Vagina (tissue), 2 donors: Measurements from ENCODE around the gene CMTM1. TPM values are rescaled to one million over a fixed set of nuclear protein-coding genes. Genes with fewer than 3 reads are reported as not detected.

Experiments used
- DNase-seq, 2 donors: peaks; one replicate each; pipeline ENCODE4 v3.0.0-alpha.2; 2017; ENCODE audit errors: extremely low spot score in 2 of 2
- H3K27ac ChIP-seq: fragments of 200-600 bp; sonication (generic); one replicate; pipeline ENCODE4 v1.5.1; 2019
- H3K27me3 ChIP-seq: fragments of 200-600 bp; sonication (generic); one replicate; pipeline ENCODE4 v1.5.1; 2019
- H3K36me3 ChIP-seq, 2 donors: fragments of 200-600 bp; sonication (generic); one replicate each; pipeline ENCODE4 v1.5.1; 2017 to 2019
- H3K4me1 ChIP-seq: fragments of 200-600 bp; sonication (generic); one replicate; pipeline ENCODE4 v1.5.1; 2019
- H3K4me3 ChIP-seq, 2 donors: fragments of 200-600 bp; sonication (generic); 1 replicate in 1 of 2; 2 replicates in 1 of 2; pipeline ENCODE4 v1.5.1; 2016 to 2019
- H3K9me3 ChIP-seq: fragments of 200-600 bp; sonication (generic); one replicate; pipeline ENCODE4 v1.5.1; 2019
- POLR2A ChIP-seq, 2 donors: fragments of 450-650 bp; IDR thresholded peaks; one replicate each; pipeline ENCODE4 v1.6.1; 2017; ENCODE audit warnings: antibody characterized with exemption in 2 of 2, mild to moderate bottlenecking in 2 of 2, moderate library complexity in 2 of 2
- POLR2AphosphoS5 ChIP-seq, 2 donors: sonication (generic); formaldehyde crosslinking; IDR thresholded peaks; one replicate each; pipeline ENCODE4 v1.9.0; 2017; ENCODE audit warnings: antibody characterized with exemption in 2 of 2, mild to moderate bottlenecking in 2 of 2, low read depth in 1 of 2; ENCODE audit not compliant: insufficient read depth in 1 of 2
- intact Hi-C: fragments of 100-400 bp; cut with DNase I; formaldehyde crosslinking; loops from one replicate; pipeline ENCODE4 v1.15.1; 2023
- total RNA-seq: library from RNA; depleted of rRNA; stranded (reverse); fragments of >200 nt; gene quantifications from one replicate; pipeline ENCODE4 v1.2.3, GENCODE V29; 2016
- TF ChIP-seq, protein P1 (sequence below), 3 experiments: fragments of 450-650 bp in 2 of 3; fragments of 200-600 bp in 1 of 3; sonication (generic) in 1 of 3; IDR thresholded peaks; one replicate each; pipeline ENCODE4 v1.5.1; 2017 to 2019; ENCODE audit warnings: antibody characterized with exemption in 3 of 3, mild to moderate bottlenecking in 2 of 3, moderate library complexity in 2 of 3

Gene CMTM1
- total RNA-seq, 1 donor from 2014 or later = not detected

DNA sequence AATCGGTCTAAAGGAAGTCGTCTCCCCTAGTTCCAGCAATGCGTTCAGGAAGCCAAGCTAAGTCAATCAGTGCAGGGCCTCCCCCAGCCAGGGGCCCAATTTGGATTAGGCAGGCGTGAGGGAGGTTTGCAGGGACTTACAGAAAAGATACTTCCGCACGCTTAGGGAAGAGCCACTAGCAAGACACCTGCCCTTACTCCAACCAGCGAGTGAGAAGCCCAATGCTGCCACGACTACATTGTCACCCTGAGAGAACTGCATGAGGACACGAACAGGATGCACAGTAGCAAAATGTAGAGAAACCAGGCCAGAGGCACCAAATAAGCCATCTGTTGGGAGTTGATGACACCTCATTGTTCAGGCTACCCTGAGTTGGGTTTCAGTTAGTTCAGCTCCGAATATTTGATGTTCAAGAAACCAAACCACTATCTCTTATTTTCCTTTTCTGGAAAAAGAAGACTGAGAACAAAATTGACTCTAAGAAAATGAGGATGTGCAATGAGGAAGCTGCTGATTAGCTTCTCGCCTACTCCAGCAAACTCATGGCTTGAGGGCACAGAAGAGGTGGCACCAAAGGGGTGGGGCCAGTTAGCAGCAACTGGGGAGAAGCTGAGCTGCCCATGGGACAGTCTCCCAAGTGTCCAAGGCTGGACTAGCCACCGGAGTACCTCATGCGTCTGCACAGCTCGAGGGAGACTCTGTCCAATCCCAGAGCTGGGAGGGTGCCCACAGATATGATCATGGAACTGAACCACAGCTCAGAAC is 45.7 kb upstream of the CMTM1 start:
- H3K36me3 ChIP-seq = peaks cover 0 to 7% of the 10 kb centered on the region in 2 donors
- H3K27me3 ChIP-seq = no peaks in the 10 kb centered on the region
- H3K4me1 ChIP-seq = peaks cover 54% of the 10 kb centered on the region
- no peaks in the 10 kb centered on the region for H3K9me3 ChIP-seq
- DNase-seq = no peak
- intact Hi-C loops = loop anchor here (10.0 kb wide), 1 partner anchor 84 kb away; the partner anchor contains the start of gene CMTM3
- no peak overlapping the region for H3K4me3 ChIP-seq
- peak overlapping the region; percentile 50 for H3K27ac ChIP-seq
- TF ChIP-seq POLR2A (IDR thresholded peaks at IDR 0.05) (no peak), POLR2AphosphoS5 (IDR thresholded peaks at IDR 0.05; ENCODE audit: insufficient read depth in 1 of 2, low read depth in 1 of 2) (no peak)
- TF ChIP-seq, protein P1, sequence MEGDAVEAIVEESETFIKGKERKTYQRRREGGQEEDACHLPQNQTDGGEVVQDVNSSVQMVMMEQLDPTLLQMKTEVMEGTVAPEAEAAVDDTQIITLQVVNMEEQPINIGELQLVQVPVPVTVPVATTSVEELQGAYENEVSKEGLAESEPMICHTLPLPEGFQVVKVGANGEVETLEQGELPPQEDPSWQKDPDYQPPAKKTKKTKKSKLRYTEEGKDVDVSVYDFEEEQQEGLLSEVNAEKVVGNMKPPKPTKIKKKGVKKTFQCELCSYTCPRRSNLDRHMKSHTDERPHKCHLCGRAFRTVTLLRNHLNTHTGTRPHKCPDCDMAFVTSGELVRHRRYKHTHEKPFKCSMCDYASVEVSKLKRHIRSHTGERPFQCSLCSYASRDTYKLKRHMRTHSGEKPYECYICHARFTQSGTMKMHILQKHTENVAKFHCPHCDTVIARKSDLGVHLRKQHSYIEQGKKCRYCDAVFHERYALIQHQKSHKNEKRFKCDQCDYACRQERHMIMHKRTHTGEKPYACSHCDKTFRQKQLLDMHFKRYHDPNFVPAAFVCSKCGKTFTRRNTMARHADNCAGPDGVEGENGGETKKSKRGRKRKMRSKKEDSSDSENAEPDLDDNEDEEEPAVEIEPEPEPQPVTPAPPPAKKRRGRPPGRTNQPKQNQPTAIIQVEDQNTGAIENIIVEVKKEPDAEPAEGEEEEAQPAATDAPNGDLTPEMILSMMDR (IDR thresholded peaks at IDR 0.05) = no peak

DNA sequence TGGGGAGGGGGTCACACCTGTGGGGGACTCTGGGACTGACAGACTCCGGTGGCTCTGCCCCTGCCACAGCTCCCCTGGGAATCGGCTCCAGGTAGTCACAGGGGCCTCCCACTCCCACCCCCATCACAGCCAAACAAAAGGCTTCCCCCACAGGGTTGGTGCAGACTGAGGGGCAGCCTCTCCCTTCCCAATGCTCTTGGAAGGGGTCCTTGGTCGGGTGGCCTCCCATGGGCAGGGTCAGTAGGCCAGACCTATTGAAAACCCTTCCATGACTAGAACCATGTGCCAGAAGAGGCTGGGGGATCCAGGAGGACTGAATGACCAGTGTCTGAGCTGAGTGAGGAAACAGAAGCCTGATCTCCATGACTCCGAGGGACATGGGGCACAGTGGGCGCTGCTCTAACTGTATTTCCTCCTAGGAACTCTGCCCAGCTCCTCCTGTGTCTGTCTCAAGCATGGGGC is 45.0 kb upstream of the CMTM1 start:
- H3K4me3 ChIP-seq = no peak overlapping the region
- H3K4me1 ChIP-seq = peaks cover 47% of the 10 kb centered on the region
- no peaks in the 10 kb centered on the region for H3K9me3 ChIP-seq
- peak overlapping the region; percentile 50 for H3K27ac ChIP-seq
- H3K27me3 ChIP-seq = no peaks in the 10 kb centered on the region
- intact Hi-C loops = loop anchor here (10.0 kb wide), 1 partner anchor 84 kb away; the partner anchor contains the start of gene CMTM3
- TF ChIP-seq POLR2AphosphoS5 (IDR thresholded peaks at IDR 0.05; ENCODE audit: insufficient read depth in 1 of 2, low read depth in 1 of 2) = no peak
- DNase-seq = no peak
- peaks cover 0 to 14% of the 10 kb centered on the region in 2 donors for H3K36me3 ChIP-seq

DNA sequence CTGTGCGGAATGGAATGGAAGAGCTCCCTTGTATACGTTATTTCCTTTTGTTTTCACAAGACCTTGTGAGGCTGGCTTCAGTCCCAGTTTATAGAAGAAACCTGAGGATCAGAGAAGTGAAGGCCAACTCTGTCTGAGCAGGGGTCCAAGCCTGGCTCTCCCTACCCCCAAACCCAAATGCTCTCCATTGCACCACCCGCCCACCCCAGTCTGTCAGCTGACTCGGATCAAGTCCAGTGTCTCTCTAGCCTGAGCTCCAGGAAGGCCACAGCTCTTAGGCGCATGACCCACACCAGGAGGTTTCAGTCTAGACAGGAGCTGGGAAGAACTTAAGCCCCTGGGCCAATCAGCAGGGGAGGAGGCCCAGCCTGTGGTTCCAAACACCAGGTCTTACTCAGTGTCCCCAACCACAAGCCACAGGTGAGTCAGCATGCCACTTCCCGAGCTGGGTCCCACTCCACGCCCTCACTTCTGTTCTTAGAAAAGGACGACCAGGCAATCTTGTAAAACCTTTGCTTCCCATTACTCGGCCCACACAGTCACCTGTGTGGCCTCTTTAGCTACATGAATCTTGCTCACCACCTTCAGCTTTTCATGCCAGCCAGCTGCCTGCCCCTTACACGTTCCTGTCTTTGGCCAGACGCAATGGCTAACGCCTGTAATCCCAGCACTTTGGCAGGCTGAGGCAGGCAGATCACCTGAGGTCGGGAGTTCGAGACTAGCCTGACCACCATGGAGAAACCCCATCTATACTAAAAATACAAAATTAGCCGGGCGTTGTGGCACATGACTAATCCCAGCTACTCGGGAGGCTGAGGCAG is 44.1 kb upstream of the CMTM1 start:
- Histone ChIP-seq H3K9me3 (no peaks in the 10 kb centered on the region), H3K27ac (peak overlapping the region; percentile 50), H3K4me3 (no peak overlapping the region), H3K27me3 (no peaks in the 10 kb centered on the region), H3K4me1 (peaks cover 40% of the 10 kb centered on the region), H3K36me3 (peaks cover 0 to 20% of the 10 kb centered on the region in 2 donors)
- intact Hi-C loops = loop anchor here (10.0 kb wide), 1 partner anchor 83 kb away; the partner anchor contains the start of gene CMTM3
- peak in 1 of 2 donors; percentile 88 for DNase-seq
- TF ChIP-seq POLR2A (IDR thresholded peaks at IDR 0.05) (no peak), POLR2AphosphoS5 (IDR thresholded peaks at IDR 0.05; ENCODE audit: insufficient read depth in 1 of 2, low read depth in 1 of 2) (peak in 1 of 2 donors; percentile 54)

DNA sequence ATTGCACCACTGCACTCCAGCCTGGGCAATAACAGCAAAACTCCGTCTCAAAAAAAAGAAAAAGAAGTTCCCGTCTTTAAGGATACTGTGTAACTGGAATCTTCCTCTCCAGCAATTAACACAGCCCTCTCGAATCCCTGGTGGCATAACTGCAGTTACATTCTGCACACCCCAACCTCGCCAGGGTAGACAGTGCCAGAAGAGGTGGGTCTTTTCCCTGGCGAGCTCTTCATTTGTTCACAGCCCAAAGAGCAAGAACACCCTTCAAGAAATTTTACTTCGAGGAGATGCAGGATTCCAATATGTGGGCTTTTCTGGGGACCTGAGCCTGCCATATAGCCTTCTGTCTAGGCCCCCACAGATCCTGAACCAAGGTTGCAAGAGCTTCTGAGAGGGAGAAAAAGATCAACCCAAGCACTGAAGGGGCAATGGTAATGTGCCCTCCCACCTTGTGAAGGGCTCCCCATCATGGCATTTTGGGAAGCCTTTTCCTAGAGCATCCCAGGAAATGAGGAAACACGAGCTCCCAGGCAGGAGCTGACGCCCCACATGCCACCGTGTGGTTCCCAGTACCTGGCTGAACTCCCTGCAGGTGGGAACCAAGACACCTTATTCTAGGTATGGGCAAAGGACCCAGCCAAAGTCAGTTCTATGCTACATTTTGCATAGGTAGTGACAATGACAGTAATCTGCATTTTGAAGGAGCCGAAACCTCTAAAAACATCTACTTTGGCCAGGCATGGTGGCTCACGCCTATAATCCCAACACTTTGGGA is 43.2 kb upstream of the CMTM1 start:
- intact Hi-C loops = loop anchor here (10.0 kb wide), 1 partner anchor 82 kb away; the partner anchor contains the start of gene CMTM3
- Histone ChIP-seq H3K36me3 (peaks cover 0 to 28% of the 10 kb centered on the region in 2 donors), H3K27me3 (no peaks in the 10 kb centered on the region), H3K4me3 (no peak overlapping the region), H3K9me3 (no peaks in the 10 kb centered on the region), H3K27ac (peak overlapping the region; percentile 50), H3K4me1 (peaks cover 31% of the 10 kb centered on the region)
- TF ChIP-seq POLR2A (IDR thresholded peaks at IDR 0.05) (no peak), POLR2AphosphoS5 (IDR thresholded peaks at IDR 0.05; ENCODE audit: insufficient read depth in 1 of 2, low read depth in 1 of 2) (no peak)
- TF ChIP-seq, protein P1 (IDR thresholded peaks at IDR 0.05) = no peak
- DNase-seq = no peak

- H3K27ac ChIP-seq = no peak overlapping the region
- H3K36me3 ChIP-seq = peaks cover 0 to 36% of the 10 kb centered on the region in 2 donors
- no peak for TF ChIP-seq POLR2AphosphoS5 (IDR thresholded peaks at IDR 0.05; ENCODE audit: insufficient read depth in 1 of 2, low read depth in 1 of 2)
- TF ChIP-seq, protein P1 (IDR thresholded peaks at IDR 0.05) = no peak
- TF ChIP-seq POLR2A (IDR thresholded peaks at IDR 0.05) = no peak
- H3K4me3 ChIP-seq = no peak overlapping the region
- intact Hi-C loops = loop anchor here (10.0 kb wide), 1 partner anchor 81 kb away; the partner anchor contains the start of gene CMTM3
- peaks cover 28% of the 10 kb centered on the region for H3K4me1 ChIP-seq
- H3K9me3 ChIP-seq = no peaks in the 10 kb centered on the region
- H3K27me3 ChIP-seq = no peaks in the 10 kb centered on the region
- no peak for DNase-seq
These were observed 42.3 kb upstream of the CMTM1 start for GRCh38 chr16:66523861-66524354.
